GM12878 (cell line): ENCODE data around the gene PCLO.

Experiments used
- SUZ12 ChIP-seq: fragments of 200-600 bp; sonication (generic); IDR thresholded peaks from one replicate; pipeline ENCODE4 v1.6.1; 2018; ENCODE audit warnings: antibody characterized with exemption, mild to moderate bottlenecking; ENCODE audit not compliant: unreplicated experiment
- TF ChIP-seq, protein P1 (sequence below), 3 experiments: IDR thresholded peaks in 2 of 3; conservative IDR thresholded peaks in 1 of 3; 2 replicates each; pipeline ENCODE4 v1.5.1; 2011; ENCODE audit warnings: low read depth in 3 of 3, low read length in 3 of 3, mild to moderate bottlenecking in 3 of 3, control low read depth in 2 of 3, moderate library complexity in 2 of 3, inconsistent platforms in 1 of 3, mixed read lengths in 1 of 3; ENCODE audit not compliant: control insufficient read depth in 2 of 3, insufficient read depth in 1 of 3; ENCODE audit errors: extremely low read depth in 1 of 3

DNA sequence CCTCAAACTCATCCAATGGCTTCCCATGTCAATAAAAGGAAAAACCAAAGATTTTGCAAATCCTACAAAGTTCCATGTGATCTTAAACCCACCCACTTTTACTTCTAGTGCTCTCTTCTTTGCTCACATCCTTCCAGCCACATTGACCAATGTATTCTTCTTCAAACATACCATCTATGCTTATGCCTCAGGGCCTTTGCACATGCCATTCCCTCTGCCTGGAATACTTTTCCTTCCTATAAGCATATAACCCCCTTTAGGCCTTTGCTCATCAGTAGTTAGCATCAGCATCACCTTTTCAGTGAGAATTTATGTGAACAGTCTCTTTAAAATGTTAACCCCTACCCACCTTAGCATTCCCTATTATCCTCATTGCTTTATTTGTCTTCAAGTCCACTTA lies 11.0 kb upstream of the PCLO start:
- TF ChIP-seq, protein P1, sequence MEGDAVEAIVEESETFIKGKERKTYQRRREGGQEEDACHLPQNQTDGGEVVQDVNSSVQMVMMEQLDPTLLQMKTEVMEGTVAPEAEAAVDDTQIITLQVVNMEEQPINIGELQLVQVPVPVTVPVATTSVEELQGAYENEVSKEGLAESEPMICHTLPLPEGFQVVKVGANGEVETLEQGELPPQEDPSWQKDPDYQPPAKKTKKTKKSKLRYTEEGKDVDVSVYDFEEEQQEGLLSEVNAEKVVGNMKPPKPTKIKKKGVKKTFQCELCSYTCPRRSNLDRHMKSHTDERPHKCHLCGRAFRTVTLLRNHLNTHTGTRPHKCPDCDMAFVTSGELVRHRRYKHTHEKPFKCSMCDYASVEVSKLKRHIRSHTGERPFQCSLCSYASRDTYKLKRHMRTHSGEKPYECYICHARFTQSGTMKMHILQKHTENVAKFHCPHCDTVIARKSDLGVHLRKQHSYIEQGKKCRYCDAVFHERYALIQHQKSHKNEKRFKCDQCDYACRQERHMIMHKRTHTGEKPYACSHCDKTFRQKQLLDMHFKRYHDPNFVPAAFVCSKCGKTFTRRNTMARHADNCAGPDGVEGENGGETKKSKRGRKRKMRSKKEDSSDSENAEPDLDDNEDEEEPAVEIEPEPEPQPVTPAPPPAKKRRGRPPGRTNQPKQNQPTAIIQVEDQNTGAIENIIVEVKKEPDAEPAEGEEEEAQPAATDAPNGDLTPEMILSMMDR (IDR thresholded peaks at IDR 0.05 in 2 of 3, conservative IDR thresholded peaks at IDR 0.05 in 1 of 3; ENCODE audit: control insufficient read depth in 2 of 3, extremely low read depth in 1 of 3, insufficient read depth in 1 of 3, low read depth in 3 of 3, low read length in 3 of 3) = no peak
- no peak for TF ChIP-seq SUZ12
